ENCODE data around the gene ARID2.
A peak's percentile ranks its signal among the peaks of the same experiment; 100 is the strongest.

ARID2 gene

DNA sequence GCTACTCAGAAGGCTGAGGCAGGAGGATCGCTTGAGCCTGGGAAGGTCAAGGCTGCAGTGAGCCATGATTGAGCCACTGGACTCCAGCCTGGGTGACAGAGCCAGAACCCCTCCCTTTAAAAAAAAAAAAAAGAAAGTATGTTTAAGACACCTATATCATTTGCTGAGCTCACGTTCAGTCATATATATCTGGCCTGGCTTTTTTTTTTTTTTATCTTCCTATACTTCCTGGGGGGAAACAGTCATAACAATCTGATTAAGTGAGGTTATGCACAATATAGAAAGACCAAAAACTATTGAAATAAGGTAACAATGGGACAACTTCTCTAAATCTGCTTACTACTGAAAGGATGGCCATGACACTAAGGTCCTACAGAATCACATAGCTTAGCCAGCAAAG, 9.4 kb upstream of the ARID2 start:
- H3K23ac ChIP-seq (ENCODE audit: low read length) = no peak overlapping the region
- H3K4me3 ChIP-seq (ENCODE audit: low read depth, low read length) = no peak overlapping the region
- H4K12ac ChIP-seq (ENCODE audit: low read depth, low read length) = no peak overlapping the region
- H2AK5ac ChIP-seq (ENCODE audit: low read length) = no peak overlapping the region
- H3K9me3 ChIP-seq (ENCODE audit: insufficient read depth, low read depth, low read length) = no peaks in the 10 kb centered on the region
- no peak overlapping the region for H3K9ac ChIP-seq (ENCODE audit: low read length)
- H3K18ac ChIP-seq (ENCODE audit: low read length) = no peak overlapping the region
- H2BK12ac ChIP-seq (ENCODE audit: low read length) = no peak overlapping the region
- no peaks in the 10 kb centered on the region for H3K36me3 ChIP-seq (ENCODE audit: control insufficient read depth in 1 of 2, insufficient read depth in 2 of 2, low read length in 2 of 2)
- no peak overlapping the region for H2AFZ ChIP-seq (ENCODE audit: insufficient read depth, low read length, poor library complexity)
- no peak overlapping the region for H4K8ac ChIP-seq (ENCODE audit: low read depth, low read length)
- no peak overlapping the region for H2BK120ac ChIP-seq (ENCODE audit: insufficient read depth, low read length, poor library complexity)
- H3K27ac ChIP-seq (ENCODE audit: low read depth, low read length) = no peak overlapping the region
- no peak overlapping the region for H3K4ac ChIP-seq (ENCODE audit: low read depth, low read length)
- H3K79me2 ChIP-seq (ENCODE audit: control insufficient read depth, insufficient read depth, low read length, poor library complexity) = no peaks in the 10 kb centered on the region
- no peak overlapping the region for H4K91ac ChIP-seq (ENCODE audit: low read depth, low read length)
- no peaks in the 10 kb centered on the region for H3K79me1 ChIP-seq (ENCODE audit: low read length)
- H3K4me2 ChIP-seq (ENCODE audit: low read length) = no peak overlapping the region
- no peaks in the 10 kb centered on the region for H3K27me3 ChIP-seq (ENCODE audit: insufficient read depth, low read length)
- H3K4me1 ChIP-seq (ENCODE audit: control insufficient read depth in 1 of 2, insufficient read depth in 2 of 2, low read length in 2 of 2) = no peaks in the 10 kb centered on the region
- no peak for DNase-seq
- no CpG with 5 or more reads among the region's 2 CpGs for WGBS (ENCODE audit: extremely low coverage, insufficient coverage, insufficient read length)
- no peak overlapping the region for H3K14ac ChIP-seq (ENCODE audit: low read length)
- H2BK5ac ChIP-seq (ENCODE audit: low read depth, low read length, poor library complexity) = no peak overlapping the region

DNA sequence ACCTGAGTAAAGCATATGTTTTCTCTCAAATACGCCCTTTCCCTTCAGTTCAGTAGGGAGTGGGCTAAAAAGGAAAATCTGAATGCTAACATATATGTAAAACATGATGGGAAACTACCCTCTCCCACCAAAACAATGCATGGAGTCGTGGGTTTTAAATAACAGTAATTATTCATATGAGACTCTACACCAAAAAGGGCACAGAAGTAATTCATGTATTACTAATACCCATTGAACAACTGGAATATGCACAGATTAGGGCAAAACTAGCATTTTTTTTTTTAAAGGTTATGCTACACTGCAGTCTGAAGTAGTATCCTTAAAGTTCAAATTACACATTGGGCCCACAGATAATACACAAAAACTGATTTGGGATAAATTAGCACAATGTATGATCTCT, 8.1 kb upstream of the ARID2 start:
- H3K23ac ChIP-seq (ENCODE audit: low read length) = no peak overlapping the region
- no CpG with 5 or more reads among the region's 2 CpGs for WGBS (ENCODE audit: extremely low coverage, insufficient coverage, insufficient read length)

DNA sequence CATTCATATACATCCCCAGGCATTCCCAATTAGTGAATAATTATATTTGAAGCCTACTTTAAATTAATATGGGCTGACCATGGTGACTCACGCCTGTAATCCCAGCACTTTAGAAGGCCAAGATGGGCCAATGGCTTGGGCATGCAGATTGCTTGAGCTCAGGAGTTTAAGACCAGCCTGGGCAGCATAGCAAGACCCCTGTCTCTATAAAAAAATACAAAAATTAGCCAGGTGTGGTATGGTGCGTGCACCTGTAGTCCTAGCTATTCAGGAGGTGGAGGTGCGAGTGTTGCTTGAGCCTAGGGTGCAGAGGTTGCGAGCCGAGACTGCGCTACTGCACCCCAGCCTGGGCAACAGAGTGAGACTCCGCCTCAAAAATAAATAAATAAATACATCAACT, 7.6 kb upstream of the ARID2 start:
- no peak for DNase-seq
- no peak overlapping the region for H3K4me2 ChIP-seq (ENCODE audit: low read length)
- no CpG with 5 or more reads among the region's 7 CpGs for WGBS (ENCODE audit: extremely low coverage, insufficient coverage, insufficient read length)
- H2AFZ ChIP-seq (ENCODE audit: insufficient read depth, low read length, poor library complexity) = no peak overlapping the region
- no peak overlapping the region for H2BK5ac ChIP-seq (ENCODE audit: low read depth, low read length, poor library complexity)
- no peak overlapping the region for H4K8ac ChIP-seq (ENCODE audit: low read depth, low read length)
- no peak overlapping the region for H3K23ac ChIP-seq (ENCODE audit: low read length)
- H3K79me2 ChIP-seq (ENCODE audit: control insufficient read depth, insufficient read depth, low read length, poor library complexity) = peaks cover under 1% of the 10 kb centered on the region
- H3K14ac ChIP-seq (ENCODE audit: low read length) = no peak overlapping the region
- no peaks in the 10 kb centered on the region for H3K9me3 ChIP-seq (ENCODE audit: insufficient read depth, low read depth, low read length)
- H3K4me1 ChIP-seq (ENCODE audit: control insufficient read depth in 1 of 2, insufficient read depth in 2 of 2, low read length in 2 of 2) = no peaks in the 10 kb centered on the region
- H3K9ac ChIP-seq (ENCODE audit: low read length) = no peak overlapping the region
- H3K79me1 ChIP-seq (ENCODE audit: low read length) = peaks cover 3% of the 10 kb centered on the region
- H2BK120ac ChIP-seq (ENCODE audit: insufficient read depth, low read length, poor library complexity) = no peak overlapping the region
- H4K12ac ChIP-seq (ENCODE audit: low read depth, low read length) = no peak overlapping the region
- H2AK5ac ChIP-seq (ENCODE audit: low read length) = no peak overlapping the region
- H3K36me3 ChIP-seq (ENCODE audit: control insufficient read depth in 1 of 2, insufficient read depth in 2 of 2, low read length in 2 of 2) = no peaks in the 10 kb centered on the region
- H3K27me3 ChIP-seq (ENCODE audit: insufficient read depth, low read length) = no peaks in the 10 kb centered on the region
- no peak overlapping the region for H2BK12ac ChIP-seq (ENCODE audit: low read length)
- H3K4me3 ChIP-seq (ENCODE audit: low read depth, low read length) = no peak overlapping the region
- H3K18ac ChIP-seq (ENCODE audit: low read length) = no peak overlapping the region
- no peak overlapping the region for H3K4ac ChIP-seq (ENCODE audit: low read depth, low read length)
- no peak overlapping the region for H3K27ac ChIP-seq (ENCODE audit: low read depth, low read length)
- H4K91ac ChIP-seq (ENCODE audit: low read depth, low read length) = no peak overlapping the region

More for the DNA sequence above, 8.1 kb upstream of the ARID2 start:
- no peaks in the 10 kb centered on the region for H3K4me1 ChIP-seq (ENCODE audit: control insufficient read depth in 1 of 2, insufficient read depth in 2 of 2, low read length in 2 of 2)
- no peak overlapping the region for H3K9ac ChIP-seq (ENCODE audit: low read length)
- no peak overlapping the region for H2AFZ ChIP-seq (ENCODE audit: insufficient read depth, low read length, poor library complexity)
- no peak overlapping the region for H3K4me3 ChIP-seq (ENCODE audit: low read depth, low read length)
- no peak overlapping the region for H4K91ac ChIP-seq (ENCODE audit: low read depth, low read length)
- no peak overlapping the region for H4K8ac ChIP-seq (ENCODE audit: low read depth, low read length)
- H3K9me3 ChIP-seq (ENCODE audit: insufficient read depth, low read depth, low read length) = no peaks in the 10 kb centered on the region
- H3K4ac ChIP-seq (ENCODE audit: low read depth, low read length) = no peak overlapping the region
- H4K12ac ChIP-seq (ENCODE audit: low read depth, low read length) = no peak overlapping the region
- no peaks in the 10 kb centered on the region for H3K79me1 ChIP-seq (ENCODE audit: low read length)
- no peak for DNase-seq
- H3K14ac ChIP-seq (ENCODE audit: low read length) = no peak overlapping the region
- no peak overlapping the region for H2BK5ac ChIP-seq (ENCODE audit: low read depth, low read length, poor library complexity)
- H2BK12ac ChIP-seq (ENCODE audit: low read length) = no peak overlapping the region
- no peak overlapping the region for H2AK5ac ChIP-seq (ENCODE audit: low read length)
- no peaks in the 10 kb centered on the region for H3K27me3 ChIP-seq (ENCODE audit: insufficient read depth, low read length)
- H2BK120ac ChIP-seq (ENCODE audit: insufficient read depth, low read length, poor library complexity) = no peak overlapping the region
- H3K4me2 ChIP-seq (ENCODE audit: low read length) = no peak overlapping the region
- H3K27ac ChIP-seq (ENCODE audit: low read depth, low read length) = no peak overlapping the region
- H3K36me3 ChIP-seq (ENCODE audit: control insufficient read depth in 1 of 2, insufficient read depth in 2 of 2, low read length in 2 of 2) = no peaks in the 10 kb centered on the region
- H3K18ac ChIP-seq (ENCODE audit: low read length) = no peak overlapping the region
- H3K79me2 ChIP-seq (ENCODE audit: control insufficient read depth, insufficient read depth, low read length, poor library complexity) = no peaks in the 10 kb centered on the region

DNA sequence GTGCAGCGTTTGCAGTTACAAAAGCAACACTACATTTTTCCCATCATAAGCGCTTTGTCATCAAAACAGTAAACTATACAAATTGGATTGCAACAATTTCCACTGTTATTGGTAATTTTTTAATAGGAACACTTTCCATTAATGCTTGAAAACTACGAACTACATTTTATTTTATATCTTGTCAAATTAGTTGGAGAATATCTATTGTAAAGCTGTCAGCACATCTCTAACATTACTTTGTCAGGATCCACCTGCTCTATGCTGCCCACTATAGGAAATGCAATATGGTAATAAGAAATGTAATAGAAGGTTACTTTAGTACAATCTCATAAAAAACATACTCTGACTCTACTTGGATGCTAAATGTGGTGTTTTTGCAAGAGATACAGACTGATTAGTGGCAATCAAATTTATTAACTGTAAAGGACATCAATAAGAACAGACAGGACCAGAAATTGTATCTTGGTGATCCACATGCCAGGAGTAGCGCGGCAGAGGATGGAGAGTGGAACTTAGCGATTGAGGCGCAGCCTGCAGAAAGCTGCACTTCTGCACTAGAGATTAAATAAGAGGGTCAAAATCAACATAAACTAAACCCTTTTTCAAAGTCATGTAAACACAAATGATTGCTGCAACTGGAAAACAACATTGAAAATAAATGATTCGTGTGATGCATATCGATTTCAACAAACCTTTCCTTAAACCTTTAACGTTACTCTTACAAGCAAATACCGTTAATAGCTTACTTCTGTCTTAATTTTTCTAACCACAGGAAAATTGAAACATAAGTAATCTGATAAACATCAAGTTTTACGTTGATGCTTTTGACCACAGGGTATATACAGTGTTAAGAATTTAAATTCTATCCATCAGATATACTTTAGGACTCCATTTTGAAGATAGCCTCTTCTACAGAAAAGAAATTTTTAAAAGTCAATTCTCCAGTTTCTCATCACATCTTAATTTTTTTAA, 3.6 kb upstream of the ARID2 start:
- H3K9me3 ChIP-seq (ENCODE audit: insufficient read depth, low read depth, low read length) = no peaks in the 10 kb centered on the region
- H3K4me3 ChIP-seq (ENCODE audit: low read depth, low read length) = no peak overlapping the region
- no peak overlapping the region for H2BK120ac ChIP-seq (ENCODE audit: insufficient read depth, low read length, poor library complexity)
- no peak overlapping the region for H3K23ac ChIP-seq (ENCODE audit: low read length)
- H3K9ac ChIP-seq (ENCODE audit: low read length) = no peak overlapping the region
- H3K27me3 ChIP-seq (ENCODE audit: insufficient read depth, low read length) = no peaks in the 10 kb centered on the region
- no peaks in the 10 kb centered on the region for H3K4me1 ChIP-seq (ENCODE audit: control insufficient read depth in 1 of 2, insufficient read depth in 2 of 2, low read length in 2 of 2)
- no CpG with 5 or more reads among the region's 12 CpGs for WGBS (ENCODE audit: extremely low coverage, insufficient coverage, insufficient read length)
- no peak overlapping the region for H4K12ac ChIP-seq (ENCODE audit: low read depth, low read length)
- no peak overlapping the region for H2AK5ac ChIP-seq (ENCODE audit: low read length)
- peak overlapping the region; percentile 99 for H3K4me2 ChIP-seq (ENCODE audit: low read length)
- H4K91ac ChIP-seq (ENCODE audit: low read depth, low read length) = no peak overlapping the region
- no peaks in the 10 kb centered on the region for H3K36me3 ChIP-seq (ENCODE audit: control insufficient read depth in 1 of 2, insufficient read depth in 2 of 2, low read length in 2 of 2)
- no peak overlapping the region for H3K27ac ChIP-seq (ENCODE audit: low read depth, low read length)
- peak; percentile 10 to 58 for DNase-seq
- H3K4ac ChIP-seq (ENCODE audit: low read depth, low read length) = no peak overlapping the region
- H2AFZ ChIP-seq (ENCODE audit: insufficient read depth, low read length, poor library complexity) = no peak overlapping the region
- H3K79me2 ChIP-seq (ENCODE audit: control insufficient read depth, insufficient read depth, low read length, poor library complexity) = peaks cover 18% of the 10 kb centered on the region
- H4K8ac ChIP-seq (ENCODE audit: low read depth, low read length) = no peak overlapping the region
- peaks cover 30% of the 10 kb centered on the region for H3K79me1 ChIP-seq (ENCODE audit: low read length)
- H3K18ac ChIP-seq (ENCODE audit: low read length) = no peak overlapping the region
- no peak overlapping the region for H3K14ac ChIP-seq (ENCODE audit: low read length)
- no peak overlapping the region for H2BK5ac ChIP-seq (ENCODE audit: low read depth, low read length, poor library complexity)
- H2BK12ac ChIP-seq (ENCODE audit: low read length) = no peak overlapping the region
